Measurements from ENCODE around the gene PDXK.

The PDXK gene

DNA sequence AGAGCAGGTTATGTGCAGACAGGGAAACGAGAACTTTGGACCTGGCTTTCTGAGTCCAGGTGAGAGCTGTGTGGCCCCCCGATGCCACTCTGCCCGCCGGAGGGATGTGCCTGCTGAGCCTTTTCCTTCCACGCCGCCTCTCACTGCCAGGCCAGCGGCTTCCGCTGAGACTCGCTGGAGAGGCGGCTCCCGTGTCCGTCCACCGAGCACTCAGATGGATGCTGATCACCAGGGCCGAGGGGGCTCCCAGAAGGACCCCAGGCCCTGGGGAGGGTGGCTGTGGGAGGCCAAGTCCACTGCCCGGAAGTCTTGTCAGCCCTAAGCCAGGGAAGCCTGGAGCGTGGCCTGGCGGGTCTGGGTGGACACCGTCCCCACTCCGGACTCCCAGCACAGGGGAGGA lies 40.7 kb downstream of the PDXK start:
- DNase-seq (ENCODE audit: extremely low spot score, insufficient read length, low read depth) = no peak

GRCh38 chr21:43760391-43760958 lies 41.5 kb downstream of the PDXK start:
- FAIRE-seq (no peak), DNase-seq (ENCODE audit: extremely low spot score, insufficient read length, low read depth) (no peak)

More for the DNA sequence above, 40.7 kb downstream of the PDXK start:
- no peak for FAIRE-seq

DNA sequence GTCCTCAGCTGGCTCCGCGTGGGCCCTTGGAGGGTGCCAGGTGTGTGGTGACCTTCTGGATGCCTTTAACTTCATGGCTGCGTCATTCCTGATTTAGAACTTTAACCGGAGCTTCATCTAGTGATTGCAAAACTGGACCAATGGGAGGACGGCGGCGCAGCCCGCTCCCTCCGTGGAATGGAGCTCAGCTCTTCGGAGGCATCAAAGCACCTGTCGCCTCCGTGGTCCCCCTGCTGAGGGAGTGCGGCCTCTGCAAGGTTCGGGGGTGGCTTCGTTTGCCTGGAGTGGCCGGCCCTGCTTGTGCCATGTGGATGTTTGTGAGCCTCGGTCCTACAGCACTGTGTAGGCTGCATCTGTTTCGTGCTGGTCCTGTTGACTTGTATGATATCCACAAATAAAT lies 43.0 kb downstream of the PDXK start:
- FAIRE-seq (no peak), DNase-seq (ENCODE audit: extremely low spot score, insufficient read length, low read depth) (no peak)

DNA sequence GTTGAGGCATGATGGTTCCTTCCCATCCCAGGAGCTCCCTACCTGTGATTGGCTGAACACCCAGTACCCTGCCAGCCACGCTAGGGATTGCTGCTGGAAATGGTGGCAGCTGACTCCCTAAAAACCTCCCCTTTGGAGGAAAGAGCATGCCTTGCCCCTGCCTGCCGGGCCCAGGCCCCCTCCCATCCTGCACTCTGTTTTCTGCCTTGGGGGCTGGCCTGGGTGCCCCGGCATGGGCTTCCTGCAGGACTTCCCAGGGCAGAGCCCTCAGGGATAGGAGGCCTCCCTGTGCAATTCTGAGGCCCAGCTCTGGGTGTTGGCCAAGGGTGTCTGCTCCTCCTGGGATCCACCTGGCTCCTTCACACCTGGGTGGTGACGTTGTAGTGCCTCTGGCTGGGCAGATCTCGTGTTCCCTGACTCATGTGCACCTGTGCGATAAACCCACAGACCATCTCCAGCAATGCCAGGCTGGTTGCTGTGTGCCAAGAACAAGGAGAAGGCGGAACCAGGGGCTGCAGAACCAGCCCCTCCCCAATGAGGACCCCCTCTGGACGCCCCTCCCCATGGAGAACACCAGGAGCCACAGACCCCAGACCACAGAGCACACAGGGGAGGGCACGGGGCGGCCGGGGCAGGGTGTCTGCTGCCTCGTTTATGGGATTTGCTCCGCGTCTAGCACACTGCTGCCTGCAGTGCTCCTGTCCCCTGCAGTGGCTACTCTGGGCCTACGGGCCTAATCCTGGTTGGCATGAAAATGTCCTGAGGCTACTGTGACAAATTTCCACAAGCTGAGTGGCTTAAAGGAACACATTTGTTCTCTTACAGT lies 43.6 kb downstream of the PDXK start:
- DNase-seq (ENCODE audit: extremely low spot score, insufficient read length, low read depth) = no peak

DNA sequence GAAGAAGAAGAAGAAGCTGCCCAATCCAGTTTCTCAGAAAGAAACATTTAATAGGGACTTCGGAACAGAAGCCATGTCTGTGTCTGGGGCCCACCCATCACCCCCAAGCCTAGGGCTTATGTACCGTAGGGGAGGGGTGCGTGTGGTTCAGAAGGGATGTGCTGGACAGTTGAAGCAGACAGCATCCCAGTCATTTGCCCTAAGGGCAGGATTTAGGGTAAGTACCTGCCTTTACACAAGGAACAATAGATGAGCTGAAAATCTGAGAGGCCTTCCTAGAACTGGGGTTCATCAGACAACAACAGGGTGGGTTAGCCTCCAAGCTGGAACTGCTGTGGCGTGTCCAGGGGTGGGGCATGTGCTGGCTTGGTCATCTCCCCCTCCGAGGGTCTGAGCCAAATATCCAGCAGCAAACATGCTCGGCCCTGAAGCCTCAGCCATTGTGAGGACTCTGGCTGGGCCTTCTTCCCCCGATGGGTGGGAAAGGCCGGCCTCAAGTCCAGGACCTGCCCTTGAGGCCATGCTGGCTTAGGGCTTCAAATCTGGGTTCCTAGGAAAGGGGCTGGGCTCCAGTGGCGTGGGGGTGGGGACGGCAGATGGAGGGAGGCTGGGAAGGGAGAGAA lies 45.1 kb downstream of the PDXK start:
- no peak for FAIRE-seq
- no peak for DNase-seq (ENCODE audit: extremely low spot score, insufficient read length, low read depth)

More for the DNA sequence above, 43.6 kb downstream of the PDXK start:
- no peak for FAIRE-seq

DNA sequence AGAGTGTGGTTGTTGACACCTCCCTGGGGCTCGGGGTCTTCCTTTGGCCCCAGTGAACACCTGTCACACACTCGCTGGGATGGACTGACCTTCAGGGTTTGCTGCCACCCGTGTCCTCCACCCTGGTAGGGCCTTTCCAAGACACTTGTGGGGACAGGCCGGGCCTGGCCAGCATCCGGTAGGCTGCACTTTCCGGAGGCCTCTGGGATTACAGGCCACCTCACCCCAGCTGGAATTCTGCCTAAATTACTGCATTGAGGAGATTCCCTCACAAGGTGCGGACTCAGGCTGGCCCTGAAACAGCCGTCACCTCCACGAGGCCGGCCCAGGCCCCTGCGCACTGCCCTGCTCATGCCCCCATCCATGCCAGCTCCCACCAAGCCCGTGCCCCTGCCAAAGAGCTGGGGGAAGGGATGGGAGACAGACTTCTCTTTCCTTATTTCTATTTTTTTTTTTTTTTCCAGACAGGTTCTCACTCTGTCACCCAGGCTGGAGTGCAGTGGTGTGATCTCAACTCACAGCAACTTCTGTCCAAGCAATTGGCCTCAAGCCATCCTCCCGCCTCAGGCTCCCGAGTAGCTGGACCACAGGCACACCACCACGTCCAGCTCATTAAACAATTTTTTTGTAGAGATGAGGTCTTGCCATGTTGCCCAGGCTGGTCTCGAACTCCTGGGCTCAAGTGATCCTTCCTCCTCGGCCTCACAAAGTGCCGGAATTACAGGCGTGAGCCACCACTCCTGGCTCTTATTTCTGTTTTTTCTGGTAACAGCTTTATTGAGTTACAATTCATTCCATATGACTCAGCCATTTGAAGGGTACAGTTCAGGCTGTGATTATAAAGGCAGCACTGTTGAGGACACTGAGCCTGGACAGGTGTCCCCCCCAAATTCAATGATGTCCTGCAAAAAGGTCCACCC lies 45.9 kb downstream of the PDXK start:
- no peak for DNase-seq (ENCODE audit: extremely low spot score, insufficient read length, low read depth)
- no peak for FAIRE-seq

- DNase-seq (ENCODE audit: extremely low spot score, insufficient read length, low read depth) (no peak), FAIRE-seq (no peak)
Observed at GRCh38 chr21:43766734-43767497, 48.0 kb downstream of the PDXK start.

DNA sequence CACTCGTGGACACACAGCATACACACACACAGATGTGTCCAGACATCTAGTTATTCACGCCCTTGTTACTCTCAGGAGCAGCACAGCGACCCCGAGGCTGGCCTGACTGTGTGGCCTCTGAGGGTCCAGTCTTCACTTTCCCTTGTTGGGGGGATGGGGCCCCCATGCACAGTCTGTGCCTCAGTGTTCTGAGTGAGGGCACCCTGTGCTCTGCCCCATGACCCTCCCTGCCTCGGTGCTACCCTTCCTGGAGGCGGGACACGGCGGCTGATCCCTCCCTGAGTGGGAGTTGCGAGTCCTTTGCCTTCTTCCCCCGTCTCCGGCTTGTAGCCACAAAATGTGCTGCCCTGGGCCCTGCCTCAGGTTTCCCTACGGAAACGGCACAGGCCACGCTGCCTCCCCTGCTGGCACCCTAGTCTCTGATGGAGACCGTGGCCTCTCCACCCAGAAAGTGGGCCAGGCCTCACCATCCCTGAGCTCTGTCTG lies 48.6 kb downstream of the PDXK start:
- no peak for DNase-seq (ENCODE audit: extremely low spot score, insufficient read length, low read depth)
- FAIRE-seq = no peak

- DNase-seq (ENCODE audit: extremely low spot score, insufficient read length, low read depth) (no peak), FAIRE-seq (no peak)
Observed at GRCh38 chr21:43767984-43768867, 49.3 kb downstream of the PDXK start.

DNA sequence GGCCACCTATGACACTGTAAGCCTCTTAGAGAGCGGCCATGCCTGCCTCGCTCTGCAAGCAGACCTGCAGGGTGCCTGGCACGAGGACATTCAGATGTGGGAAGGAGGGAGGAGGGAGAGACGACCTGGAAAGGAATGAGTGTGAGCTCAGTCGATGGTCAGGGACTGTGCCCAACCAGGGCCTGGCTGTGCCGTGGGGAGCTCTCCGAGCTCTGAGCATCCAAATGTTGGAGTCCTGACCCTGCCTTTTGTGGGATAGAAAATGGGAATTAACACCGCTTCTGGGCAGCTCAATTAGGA lies 49.9 kb downstream of the PDXK start:
- DNase-seq (ENCODE audit: extremely low spot score, insufficient read length, low read depth) (no peak), FAIRE-seq (no peak)

DNA sequence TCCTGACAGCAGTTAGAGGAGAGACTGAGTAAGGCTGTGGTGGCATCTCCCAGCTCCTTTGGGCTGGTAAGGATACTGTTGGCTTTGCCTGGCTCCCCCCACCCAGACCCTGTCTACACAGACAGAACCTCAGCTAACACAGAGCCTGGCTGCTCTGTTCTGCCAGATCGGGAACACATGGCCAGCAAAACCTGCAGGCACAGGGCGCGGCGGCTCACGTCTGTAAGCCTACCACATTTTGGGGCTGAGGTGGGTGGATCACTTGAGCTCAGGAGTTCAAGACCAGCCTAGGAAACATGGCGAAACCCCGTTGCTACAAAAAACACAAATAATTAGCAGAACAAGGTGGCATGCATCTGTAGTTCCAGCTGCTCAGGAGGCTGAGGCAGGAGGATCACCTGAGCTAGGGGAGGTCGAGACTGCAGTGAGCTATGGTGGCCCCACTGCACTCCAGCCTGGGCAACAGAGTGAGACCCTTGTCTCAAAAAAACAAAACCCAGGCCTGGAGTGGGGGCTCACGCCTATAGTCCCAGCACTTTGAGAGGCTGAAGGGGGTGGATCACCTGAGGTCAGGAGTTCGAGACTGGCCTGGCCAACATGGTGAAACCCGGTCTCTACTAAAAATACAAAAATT lies 50.5 kb downstream of the PDXK start:
- FAIRE-seq (no peak), DNase-seq (ENCODE audit: extremely low spot score, insufficient read length, low read depth) (no peak)

DNA sequence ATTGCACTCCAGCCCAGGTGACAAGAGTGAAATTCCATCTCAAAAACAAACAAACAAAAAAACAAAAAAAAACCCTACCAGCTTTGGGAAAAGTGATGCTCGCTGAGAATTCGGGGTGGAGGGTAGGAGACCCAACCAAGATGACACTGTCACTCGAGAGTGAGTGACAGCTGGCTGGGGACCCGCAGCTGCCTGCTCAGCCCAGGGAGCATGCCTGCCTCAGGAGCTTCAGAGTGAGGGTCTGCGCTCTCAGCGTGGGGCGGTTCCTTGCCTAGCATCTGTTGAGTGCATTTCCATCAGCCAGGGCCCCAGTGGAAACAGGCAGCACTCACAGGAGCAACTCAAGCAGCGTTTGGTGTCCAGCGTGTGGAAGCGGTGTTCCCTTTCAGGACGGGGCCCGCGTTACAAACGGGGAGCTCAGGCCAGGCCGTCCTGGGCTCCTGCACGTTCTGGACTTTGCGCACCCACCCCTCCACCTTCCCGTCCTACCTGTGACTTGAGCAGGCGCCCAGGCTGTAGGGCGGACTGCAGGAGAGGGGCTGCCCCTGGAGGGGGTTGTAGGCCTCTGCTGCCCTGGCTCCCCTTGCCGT lies 51.2 kb downstream of the PDXK start:
- FAIRE-seq (no peak), DNase-seq (ENCODE audit: extremely low spot score, insufficient read length, low read depth) (no peak)

DNA sequence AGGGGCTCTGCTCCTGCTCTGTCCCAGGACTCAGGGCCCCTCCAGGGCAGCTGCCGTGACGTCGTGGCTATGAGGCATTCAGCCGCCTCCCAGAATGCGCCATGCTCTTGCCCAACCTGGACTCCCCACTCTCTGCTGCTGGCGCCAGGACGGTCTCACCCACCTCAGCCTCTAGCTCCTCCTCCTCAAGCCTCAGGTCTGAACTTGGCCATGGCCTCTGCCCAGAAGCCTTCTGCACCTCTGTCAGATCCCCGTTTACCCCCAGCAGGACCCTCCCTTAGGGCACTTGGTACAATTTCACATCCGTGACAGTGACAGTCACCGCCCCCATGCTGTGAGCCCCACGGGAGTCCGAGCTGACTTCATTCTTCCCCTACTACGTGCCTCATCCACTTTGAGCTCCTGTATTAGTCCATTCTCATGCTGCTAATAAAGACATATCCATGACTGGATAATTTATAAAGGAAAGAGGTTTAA lies 52.3 kb downstream of the PDXK start:
- FAIRE-seq (no peak), DNase-seq (ENCODE audit: extremely low spot score, insufficient read length, low read depth) (no peak)

DNA sequence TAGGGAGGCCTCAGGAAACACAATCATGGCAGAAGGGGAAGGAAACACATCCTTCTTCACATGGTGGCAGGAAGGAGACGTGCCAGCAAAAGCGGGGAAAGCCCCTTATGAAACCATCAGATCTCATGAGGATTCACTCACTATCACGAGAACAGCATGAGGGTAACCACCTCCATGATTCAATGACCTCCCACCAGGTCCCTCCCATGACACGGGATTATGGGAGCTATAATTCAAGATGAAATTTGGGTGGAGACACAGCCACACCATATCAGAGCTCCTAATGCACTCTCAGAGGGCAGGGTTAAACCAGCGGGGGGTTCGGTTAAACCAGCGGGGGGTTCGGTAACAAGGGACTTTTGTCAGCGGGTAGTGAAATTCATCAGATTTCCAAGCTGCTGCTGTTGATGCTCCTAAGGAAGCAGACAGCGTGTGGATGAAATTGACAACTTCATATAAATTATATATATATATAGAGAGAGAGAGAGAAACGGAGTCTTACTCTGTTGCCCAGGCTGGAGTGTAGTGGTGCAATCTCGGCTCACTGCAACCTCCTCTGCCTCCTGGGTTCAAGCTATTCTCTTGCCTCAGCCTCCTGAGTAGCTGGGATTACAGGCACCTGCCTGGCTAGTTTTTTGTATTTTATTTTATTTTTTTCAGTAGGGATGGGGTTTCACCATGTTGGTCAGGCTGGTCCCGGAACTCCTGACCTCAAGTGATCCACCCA lies 52.9 kb downstream of the PDXK start:
- DNase-seq (ENCODE audit: extremely low spot score, insufficient read length, low read depth) (no peak), FAIRE-seq (no peak)

DNA sequence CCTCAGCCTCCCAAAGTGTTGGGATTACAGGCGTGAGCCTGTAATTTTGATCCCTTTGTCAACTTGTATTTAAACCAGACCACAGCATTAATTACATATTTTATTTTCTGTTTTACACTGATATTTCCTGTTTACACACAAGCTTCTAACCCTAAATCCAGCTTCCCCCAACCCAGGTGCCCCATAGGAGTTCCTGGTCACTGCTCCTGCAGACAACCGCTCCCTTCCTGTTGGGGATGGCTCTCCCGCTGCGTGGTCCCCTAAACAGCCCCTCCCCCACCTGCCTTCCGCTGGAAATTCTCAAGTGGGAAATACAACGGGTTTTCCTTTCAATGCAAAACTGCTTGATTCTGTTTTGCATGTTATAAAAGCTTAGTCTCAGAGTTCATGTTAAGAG lies 53.5 kb downstream of the PDXK start:
- FAIRE-seq (no peak), DNase-seq (ENCODE audit: extremely low spot score, insufficient read length, low read depth) (no peak)

DNA sequence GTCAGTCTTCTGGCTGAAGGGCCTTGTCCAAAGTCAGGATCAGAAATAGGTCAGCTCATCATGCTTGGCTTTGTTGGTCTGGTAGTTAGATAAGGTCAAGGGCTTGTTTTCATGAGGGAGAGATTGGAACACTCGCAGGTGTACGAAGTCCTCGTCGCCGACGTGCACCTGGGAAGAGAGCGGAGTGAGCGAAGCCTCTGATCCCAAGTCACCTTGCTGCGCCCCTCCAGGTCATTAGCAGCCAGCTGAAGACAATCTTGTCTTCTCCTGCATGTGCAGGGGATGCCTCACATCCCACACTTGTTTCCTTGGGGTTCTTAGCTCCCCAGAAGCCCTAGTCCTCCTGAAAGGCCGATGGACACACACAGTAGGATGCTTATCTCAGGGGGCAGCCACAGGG lies 55.2 kb downstream of the PDXK start:
- no peak for FAIRE-seq
- no peak for DNase-seq (ENCODE audit: extremely low spot score, insufficient read length, low read depth)

DNA sequence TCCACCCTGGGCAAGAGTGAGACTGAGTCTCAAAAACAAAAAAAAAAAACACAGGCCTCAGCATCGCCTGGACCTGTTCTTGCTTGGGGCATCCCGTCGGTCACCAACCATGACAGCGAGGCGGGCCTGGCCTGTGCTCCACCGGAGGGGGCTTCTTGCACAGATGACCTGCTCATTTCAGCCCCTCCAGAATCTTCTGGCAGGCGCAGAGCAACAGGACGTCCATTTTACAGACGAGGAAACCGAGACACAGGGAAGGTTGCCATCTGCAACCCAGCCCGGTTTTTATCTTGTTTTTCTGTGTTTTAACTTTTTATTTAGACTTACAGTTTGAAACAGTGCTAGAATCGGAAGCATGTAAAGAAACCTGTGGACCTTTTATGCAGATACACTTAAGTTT lies 56.3 kb downstream of the PDXK start:
- DNase-seq (ENCODE audit: extremely low spot score, insufficient read length, low read depth) (no peak), FAIRE-seq (no peak)

Data from GM18507 (cell line).